GM12865 (cell line): ENCODE data around the gene ADCY2.
A peak's percentile ranks its signal among the peaks of the same experiment; 100 is the strongest.

ENCODE experiments used
- DNase-seq: peaks from one replicate; pipeline ENCODE4 v3.0.0; 2010; ENCODE audit warnings: low read depth
- H3K4me3 ChIP-seq: 2 replicates; pipeline ENCODE4 v1.5.1; 2011; ENCODE audit warnings: mild to moderate bottlenecking, low read depth, low read length, control low read depth
- TF ChIP-seq, protein P1 (sequence below): IDR thresholded peaks from 2 replicates; pipeline ENCODE4 v1.5.1; 2011; ENCODE audit warnings: low read length, control low read depth, low read depth, inconsistent platforms; ENCODE audit not compliant: insufficient read depth; ENCODE audit errors: missing control alignments

Gene ADCY2

DNA sequence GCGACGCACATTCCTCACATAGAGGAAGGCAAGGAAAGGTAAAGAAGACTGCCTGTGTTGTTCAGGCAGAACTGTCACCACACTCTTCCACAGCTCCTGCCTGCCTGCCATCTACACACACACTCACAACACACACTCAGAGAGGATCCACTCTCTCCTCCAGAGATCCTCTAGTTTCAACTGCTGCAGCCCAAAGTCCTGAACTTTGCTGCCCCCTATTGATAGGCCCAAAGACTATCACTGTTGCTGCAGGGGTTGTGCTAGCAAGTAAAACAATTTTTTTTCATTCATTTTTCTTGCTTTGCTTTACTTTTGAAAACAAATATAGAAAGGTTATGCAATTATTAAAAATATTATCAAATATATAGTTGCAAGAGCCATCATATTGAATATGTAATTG, 460.9 kb downstream of the ADCY2 start:
- TF ChIP-seq, protein P1, sequence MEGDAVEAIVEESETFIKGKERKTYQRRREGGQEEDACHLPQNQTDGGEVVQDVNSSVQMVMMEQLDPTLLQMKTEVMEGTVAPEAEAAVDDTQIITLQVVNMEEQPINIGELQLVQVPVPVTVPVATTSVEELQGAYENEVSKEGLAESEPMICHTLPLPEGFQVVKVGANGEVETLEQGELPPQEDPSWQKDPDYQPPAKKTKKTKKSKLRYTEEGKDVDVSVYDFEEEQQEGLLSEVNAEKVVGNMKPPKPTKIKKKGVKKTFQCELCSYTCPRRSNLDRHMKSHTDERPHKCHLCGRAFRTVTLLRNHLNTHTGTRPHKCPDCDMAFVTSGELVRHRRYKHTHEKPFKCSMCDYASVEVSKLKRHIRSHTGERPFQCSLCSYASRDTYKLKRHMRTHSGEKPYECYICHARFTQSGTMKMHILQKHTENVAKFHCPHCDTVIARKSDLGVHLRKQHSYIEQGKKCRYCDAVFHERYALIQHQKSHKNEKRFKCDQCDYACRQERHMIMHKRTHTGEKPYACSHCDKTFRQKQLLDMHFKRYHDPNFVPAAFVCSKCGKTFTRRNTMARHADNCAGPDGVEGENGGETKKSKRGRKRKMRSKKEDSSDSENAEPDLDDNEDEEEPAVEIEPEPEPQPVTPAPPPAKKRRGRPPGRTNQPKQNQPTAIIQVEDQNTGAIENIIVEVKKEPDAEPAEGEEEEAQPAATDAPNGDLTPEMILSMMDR: peak; percentile 52
- H3K4me3 ChIP-seq: no peak overlapping the region
- DNase-seq: peak; percentile 35

DNA sequence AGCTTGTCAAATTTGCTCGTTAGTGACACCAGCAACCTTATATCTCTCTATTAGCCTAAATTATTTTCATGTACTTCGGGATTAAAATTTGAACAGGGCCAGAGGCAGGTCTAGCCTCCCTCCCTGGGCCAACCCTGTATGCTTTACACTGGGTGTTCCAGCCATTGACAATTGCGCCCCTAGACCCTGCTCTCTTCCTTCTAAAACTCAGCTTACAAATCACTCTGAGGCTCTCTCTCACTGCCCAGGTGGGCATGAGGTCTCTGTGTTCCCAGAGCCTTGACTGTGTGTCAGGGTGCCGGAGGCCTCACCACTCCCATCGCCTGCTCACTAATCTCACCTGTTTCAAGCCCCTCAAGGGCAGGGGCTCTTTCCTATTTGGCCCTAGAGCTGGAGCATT, 461.4 kb downstream of the ADCY2 start:
- TF ChIP-seq, protein P1: no peak
- no peak overlapping the region for H3K4me3 ChIP-seq
- no peak for DNase-seq

DNA sequence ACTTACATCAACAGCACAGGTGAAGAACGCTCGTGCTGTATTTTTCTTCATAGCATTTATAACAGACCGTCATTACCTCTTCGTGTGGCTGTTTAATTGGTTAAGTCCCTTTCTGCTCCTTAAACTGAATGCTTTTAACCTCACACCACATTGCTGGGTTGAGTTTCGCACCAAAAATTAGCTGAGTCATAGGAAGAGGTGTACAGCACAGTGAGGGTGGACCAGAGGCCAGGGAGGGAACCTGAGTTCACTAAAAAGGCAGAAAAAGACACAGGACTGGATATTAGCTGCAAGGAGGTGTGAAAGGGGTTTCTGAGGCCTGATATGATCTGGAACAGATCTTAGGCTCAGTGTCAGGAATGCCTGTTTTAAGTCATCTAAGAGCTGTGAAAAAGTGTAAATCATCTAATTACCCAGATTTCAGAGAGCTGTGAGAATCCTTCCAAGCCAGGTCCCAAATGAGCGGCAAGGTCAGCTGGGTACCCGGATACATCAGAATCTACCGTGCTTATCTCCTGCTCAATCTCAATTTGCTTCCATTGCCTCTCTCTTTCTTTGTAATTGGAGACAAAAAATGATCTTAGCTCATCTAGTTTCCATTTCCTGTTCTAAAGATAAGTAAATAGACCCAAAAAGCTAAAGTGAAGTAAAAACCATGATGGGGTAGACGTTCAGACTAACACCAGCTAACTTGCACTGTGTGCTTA, 462.1 kb downstream of the ADCY2 start:
- H3K4me3 ChIP-seq: no peak overlapping the region
- no peak for DNase-seq
- TF ChIP-seq, protein P1: no peak

DNA sequence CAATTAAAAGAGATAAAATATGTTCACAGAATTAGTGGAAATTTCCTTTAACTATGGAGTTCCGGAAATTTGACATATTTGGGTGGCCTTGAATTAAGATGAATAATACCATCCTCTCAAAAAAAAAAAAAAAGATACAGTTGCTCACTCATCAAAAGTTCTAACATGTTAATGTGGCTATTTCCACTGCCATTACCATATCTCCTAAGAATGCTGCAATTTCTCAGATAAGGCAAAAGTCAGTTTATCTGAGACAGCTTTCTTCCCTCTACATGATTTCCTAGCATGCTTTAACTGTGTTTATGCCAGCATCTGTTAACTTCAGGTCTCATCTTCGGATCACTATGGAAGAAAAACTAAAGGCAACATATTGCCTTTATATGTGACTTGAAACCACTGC, 470.3 kb downstream of the ADCY2 start:
- DNase-seq: no peak
- H3K4me3 ChIP-seq: no peak overlapping the region
- TF ChIP-seq, protein P1: no peak

DNA sequence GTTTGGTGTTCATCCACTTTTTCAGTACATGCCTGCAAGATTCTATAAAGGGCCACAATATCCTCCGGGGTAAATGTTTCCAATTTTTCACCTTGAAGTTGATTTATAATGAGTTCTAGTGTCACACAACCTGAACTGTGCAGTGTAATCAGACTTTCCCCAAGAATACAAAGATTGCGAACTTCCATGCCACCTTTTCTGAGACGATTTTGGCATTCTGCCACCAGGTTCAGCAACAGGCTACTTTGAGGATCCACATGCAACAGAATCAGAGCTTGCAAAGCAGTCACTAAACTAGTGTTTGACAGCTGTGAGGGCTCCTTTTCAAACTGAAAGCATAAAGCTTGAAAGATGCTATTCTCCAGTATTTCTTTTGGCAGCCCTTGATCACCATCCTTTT, 471.3 kb downstream of the ADCY2 start:
- no peak overlapping the region for H3K4me3 ChIP-seq
- no peak for DNase-seq
- TF ChIP-seq, protein P1: no peak

DNA sequence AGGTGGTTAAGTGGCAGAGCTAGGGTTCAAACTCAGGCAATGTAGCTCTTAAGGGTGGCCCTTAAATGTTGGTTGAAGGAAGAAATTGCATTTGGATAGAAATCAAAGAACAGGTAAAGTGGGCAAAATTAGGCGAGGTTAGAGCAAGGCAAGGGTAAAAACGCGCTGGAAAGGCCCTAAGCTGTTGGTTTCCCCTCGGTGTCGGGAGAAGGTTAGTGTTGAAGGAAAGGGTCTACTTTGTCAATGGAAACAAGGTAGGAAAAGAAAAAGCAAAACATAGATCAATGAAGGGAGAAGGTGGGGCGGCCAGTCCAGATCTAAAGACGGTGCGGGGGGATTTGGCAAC, 472.5 kb downstream of the ADCY2 start:
- no peak for DNase-seq

More for the DNA sequence above, 472.5 kb downstream of the ADCY2 start:
- peak overlapping the region; percentile 87 for H3K4me3 ChIP-seq
- TF ChIP-seq, protein P1: no peak
